NOMO-1 (cell line): ENCODE data around the gene SRSF12.
"Not testable (repeated sequence)": the region's sequence is repeated elsewhere in the genome, so short reads cannot be mapped to it uniquely, and the experiment has no call there.

Source experiments
- DNase-seq, 2 experiments: peaks; one replicate each; lab custom pipeline; 2025; ENCODE audit not compliant: unreplicated experiment in 2 of 2; lab: John Stamatoyannopoulos, UW

SRSF12 gene

GRCh38 chr6:89131599-89131998, 13.7 kb upstream of the SRSF12 start:
- no peak for DNase-seq

DNA sequence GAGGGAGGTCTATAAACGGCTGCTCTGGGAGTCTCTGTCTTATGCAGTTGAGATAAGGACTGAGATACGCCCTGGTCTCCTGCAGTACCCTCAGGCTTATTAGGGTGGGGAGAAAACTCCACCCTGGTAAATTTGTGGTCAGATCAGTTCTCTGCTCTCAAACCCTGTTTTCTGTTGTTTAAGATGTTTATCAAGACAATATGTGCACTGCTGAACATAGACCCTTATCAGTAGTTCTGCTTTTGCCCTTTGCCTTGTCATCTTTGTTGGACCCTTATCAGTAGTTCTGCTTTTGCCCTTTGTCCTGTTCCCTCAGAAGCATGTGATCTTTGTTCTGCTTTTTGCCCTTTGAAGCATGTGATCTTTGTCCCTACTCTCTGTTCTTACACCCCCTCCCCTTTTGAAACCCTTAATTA, 10.4 kb upstream of the SRSF12 start:
- DNase-seq = not testable (repeated sequence)

DNA sequence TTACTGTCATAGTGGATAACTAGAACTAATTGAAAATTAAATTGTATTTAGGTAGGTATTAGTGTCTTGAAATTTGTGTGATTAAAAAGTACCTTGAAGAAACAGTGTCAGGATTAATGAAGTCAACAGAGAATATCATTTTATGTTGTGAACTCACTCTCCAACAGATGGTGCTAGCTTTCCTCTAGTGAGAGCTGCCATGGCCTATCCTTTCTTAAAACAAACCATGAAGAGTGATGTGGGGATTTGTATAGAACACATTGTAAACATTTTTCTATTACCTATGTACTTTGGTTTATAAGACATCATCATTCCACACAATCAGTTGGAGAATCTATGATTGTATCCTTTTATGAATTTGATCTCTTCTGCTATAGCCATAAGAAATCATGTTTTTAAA, 4.8 kb upstream of the SRSF12 start:
- DNase-seq = peak in 1 of 2 experiments; percentile 69

GRCh38 chr6:89121934-89122333, 4.1 kb upstream of the SRSF12 start:
- no peak for DNase-seq

DNA sequence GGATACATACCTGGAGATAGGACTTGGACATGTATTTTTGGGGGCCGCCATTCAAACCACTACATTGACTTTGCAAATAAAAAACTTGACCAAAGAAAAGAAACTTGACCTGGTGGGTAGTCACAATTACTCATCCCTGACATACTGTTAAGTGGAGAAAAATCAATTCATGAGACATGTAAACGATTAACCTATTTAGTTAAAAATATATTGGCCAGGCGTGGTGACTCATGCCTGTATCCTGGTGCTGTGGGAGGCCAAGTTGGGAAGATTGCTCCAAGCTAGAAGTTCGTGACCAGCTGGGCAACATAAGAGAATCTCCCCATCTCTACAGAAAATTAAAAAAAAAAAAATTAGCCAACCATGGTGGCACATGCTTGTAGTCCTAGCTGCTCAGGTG, 2.5 kb upstream of the SRSF12 start:
- no peak for DNase-seq

DNA sequence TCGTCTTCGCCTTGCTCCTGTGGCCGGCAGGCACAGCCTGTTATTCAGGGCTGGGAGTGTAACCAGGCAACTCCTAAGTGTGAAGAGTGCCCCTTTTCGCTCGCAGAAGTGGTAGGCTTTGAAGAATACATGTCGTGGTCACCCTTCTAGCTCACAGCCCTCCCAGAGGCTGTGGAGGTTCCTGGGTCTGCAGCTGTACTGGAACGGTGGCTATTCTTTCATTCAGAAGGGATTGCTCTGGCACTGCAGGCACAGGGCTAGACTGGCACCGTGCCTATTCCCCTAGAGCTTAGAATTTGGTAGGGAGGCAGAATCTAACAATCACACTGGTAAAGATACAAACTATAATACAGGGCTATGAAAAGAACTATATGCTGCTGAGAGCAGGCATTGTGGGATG, 1.1 kb upstream of the SRSF12 start:
- DNase-seq = no peak

DNA sequence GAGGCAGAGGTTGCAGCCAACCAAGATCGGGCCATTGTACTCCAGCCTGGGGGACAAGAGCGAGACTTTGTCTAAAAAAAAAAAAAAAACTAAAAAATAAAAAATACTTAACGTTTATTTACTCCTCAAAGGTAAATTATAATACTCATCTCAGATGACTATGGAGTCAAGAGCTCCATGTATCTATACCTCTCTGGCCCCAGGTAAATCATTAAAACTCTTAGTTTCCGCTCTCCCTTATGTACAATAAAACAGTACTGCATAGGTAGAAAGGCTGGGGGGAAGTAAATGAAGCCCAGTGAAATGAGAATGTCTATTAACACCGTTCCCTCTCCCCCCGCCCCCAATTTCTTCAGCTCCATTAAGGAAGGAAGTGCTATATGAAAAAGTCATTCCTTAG, 1.2 kb downstream of the SRSF12 start:
- DNase-seq = no peak

DNA sequence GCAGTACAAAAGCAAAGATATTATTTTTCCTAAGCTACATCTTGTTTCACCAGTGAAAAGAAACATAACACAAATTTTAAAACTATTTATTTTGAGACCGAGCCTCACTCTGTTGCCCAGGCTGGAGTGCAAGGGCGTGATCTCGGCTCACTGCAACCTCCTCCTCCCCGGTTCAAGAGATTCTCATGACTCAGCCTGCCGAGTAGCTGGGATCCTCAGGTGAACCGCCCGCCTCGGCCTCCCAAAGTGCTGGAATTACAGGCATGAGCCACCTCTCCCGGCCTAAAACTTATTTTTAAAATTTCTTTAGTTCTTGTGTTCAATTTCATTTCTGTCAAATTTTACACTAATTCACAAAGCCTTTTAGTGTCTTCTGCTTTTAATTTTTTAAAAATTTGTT, 5.9 kb downstream of the SRSF12 start:
- no peak for DNase-seq

DNA sequence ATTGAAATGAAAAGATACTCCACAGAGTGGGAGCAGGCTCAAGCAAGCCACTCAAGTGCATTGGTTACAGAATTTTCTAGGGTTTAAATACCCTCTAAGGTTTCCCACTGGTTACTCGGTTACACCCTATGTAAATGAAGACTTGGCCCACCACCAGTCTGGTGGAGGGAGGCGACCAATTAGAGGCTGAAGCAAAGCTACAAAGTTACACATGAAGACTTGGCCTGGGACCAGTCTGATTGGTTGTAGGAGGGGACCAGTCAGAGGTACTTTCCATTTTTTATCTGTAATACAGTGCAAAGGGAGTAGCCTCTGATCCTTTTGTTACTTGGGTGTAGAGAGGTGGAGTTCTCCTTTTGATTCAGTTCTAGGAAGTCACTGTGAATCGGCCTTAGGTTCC, 7.6 kb downstream of the SRSF12 start:
- DNase-seq = no peak

- no peak for DNase-seq
Observed at GRCh38 chr6:89100114-89100513, 17.8 kb downstream of the SRSF12 start.

- DNase-seq = no peak
Observed at GRCh38 chr6:89098461-89098860, 19.4 kb downstream of the SRSF12 start.

DNA sequence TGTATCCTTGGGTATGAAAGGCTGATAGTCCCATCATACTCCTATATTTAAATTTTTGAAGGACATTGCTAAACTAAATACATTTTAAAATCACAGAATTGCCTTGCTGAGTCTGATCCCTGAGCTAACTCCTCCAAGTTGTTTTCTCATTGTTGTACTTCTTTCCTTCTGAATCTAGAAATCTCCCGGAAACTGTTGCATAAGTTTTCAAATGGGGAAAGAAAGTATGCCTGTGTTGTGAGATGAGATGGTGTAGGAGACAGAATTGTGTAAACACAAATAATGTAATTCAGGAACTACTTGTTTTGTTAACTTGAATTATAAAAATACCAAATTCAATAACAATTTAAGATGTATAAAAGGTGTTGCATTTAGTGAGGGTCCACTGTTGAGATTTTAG, 30.0 kb downstream of the SRSF12 start:
- no peak for DNase-seq

DNA sequence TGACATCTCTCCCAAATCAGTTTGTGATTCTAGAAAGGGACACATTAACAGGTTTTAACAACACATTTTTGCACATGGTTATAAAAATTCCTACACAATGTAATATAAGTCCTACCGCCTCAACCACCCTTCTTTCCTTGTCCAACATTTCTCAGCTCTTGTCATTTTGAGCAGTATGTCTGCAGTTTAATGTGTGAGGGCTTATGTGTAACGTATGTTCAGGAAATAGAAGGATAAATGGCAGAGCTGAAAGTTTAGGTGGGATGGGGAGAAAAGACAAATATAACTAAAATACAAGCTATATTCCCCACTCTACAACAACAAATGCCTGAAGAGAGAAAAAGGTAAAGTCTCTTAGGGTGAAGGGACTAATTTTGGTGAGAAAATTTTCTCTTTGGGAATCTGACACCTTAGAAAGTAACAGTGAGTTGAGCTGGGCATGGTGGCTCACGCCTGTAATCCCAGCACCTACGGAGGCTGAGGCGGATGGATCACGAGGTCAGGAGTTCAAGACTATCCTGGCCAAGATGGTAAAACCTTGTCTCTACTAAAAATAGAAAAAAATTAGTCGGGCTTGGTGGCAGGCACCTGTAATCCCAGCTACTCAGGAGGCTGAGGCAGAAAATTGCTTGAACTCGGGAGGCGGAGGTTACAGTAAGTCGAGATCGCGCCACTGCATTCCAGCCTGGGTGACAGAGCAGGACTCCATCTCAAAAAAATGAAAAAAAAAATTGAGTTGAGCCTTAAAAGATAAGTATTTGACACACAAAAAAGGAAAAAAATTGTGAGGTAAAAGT, 32.3 kb downstream of the SRSF12 start:
- no peak for DNase-seq

GRCh38 chr6:89084954-89085353, 32.9 kb downstream of the SRSF12 start:
- no peak for DNase-seq

DNA sequence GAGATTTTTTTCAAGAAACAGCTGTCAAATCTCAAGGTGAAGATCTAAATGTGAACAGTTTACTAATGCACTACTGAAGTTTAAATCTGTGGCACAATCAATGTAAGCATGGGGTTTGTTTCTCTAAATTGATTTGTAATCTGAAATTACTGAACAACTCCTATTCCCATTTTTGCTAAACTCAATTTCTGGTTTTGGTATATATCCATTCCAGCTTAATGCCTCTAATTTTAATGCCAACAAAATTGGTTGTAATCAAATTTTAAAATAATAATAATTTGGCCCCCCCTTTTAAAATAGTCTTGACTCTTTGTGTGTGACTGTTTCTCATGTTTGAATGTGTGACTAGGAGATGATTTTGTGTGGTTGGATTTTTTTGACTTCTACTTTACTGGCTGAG, 33.3 kb downstream of the SRSF12 start:
- DNase-seq = no peak

- peak in 1 of 2 experiments; percentile 30 for DNase-seq
Observed at GRCh38 chr6:89082486-89082891, 35.4 kb downstream of the SRSF12 start.

GRCh38 chr6:89081423-89082322, 36.2 kb downstream of the SRSF12 start:
- peak; percentile 93 to 94 for DNase-seq

DNA sequence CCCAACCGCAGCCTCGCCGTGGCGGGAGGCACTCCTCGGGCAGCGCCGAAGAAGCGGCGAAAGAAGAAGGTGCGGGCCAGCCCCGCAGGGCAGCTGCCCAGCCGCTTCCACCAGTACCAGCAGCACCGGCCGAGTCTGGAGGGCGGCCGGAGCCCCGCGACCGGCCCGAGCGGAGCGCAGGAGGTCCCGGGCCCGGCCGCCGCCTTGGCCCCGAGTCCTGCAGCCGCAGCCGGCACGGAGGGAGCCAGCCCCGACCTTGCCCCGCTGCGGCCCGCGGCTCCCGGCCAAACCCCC, 36.8 kb downstream of the SRSF12 start:
- peak in 1 of 2 experiments; percentile 53 for DNase-seq

- peak; percentile 96 to 97 for DNase-seq
Observed at GRCh38 chr6:89080281-89081128, 37.4 kb downstream of the SRSF12 start, which contains the start of gene PNRC1. PNRC1 (plus strand) TSS chr6:89080751; CDS start chr6:89080895, 144 bp downstream.

GRCh38 chr6:89079511-89080234, 38.2 kb downstream of the SRSF12 start:
- DNase-seq = peak; percentile 36 to 74
